DMS79 (cell line): ENCODE data around the gene MMP14.
A peak's percentile ranks its signal among the peaks of the same experiment; 100 is the strongest.
"Not testable (repeated sequence)": the region's sequence is repeated elsewhere in the genome, so short reads cannot be mapped to it uniquely, and the experiment has no call there.

Source experiments
- DNase-seq: peaks from one replicate; lab custom pipeline; 2025; lab: John Stamatoyannopoulos, UW

MMP14 gene

GRCh38 chr14:22814373-22814772, 22.0 kb upstream of the MMP14 start:
- DNase-seq: no peak

- peak; percentile 33 for DNase-seq
Observed at GRCh38 chr14:22814941-22815713, 21.3 kb upstream of the MMP14 start, which contains the start of gene SLC7A7. SLC7A7 (minus strand) TSS chr14:22815435; CDS start chr14:22813398, 2,037 bp downstream.

- no peak for DNase-seq
Observed at GRCh38 chr14:22819151-22819988, 17.0 kb upstream of the MMP14 start.

- no peak for DNase-seq
Observed at GRCh38 chr14:22820731-22821130, 15.7 kb upstream of the MMP14 start.

GRCh38 chr14:22821193-22822015, 15.0 kb upstream of the MMP14 start:
- DNase-seq: no peak

- no peak for DNase-seq
Observed at GRCh38 chr14:22822016-22822570, 14.3 kb upstream of the MMP14 start.

GRCh38 chr14:22822571-22823098, 13.8 kb upstream of the MMP14 start:
- DNase-seq: no peak

- no peak for DNase-seq
Observed at GRCh38 chr14:22824711-22825359, 11.6 kb upstream of the MMP14 start.

- not testable (repeated sequence) for DNase-seq
Observed at GRCh38 chr14:22829076-22829660, 7.2 kb upstream of the MMP14 start.

- DNase-seq: peak; percentile 93
Observed at GRCh38 chr14:22829661-22830442, 6.5 kb upstream of the MMP14 start, which contains the start of gene MRPL52. MRPL52 (plus strand) TSS chr14:22829887; CDS start chr14:22829913, 26 bp downstream.

GRCh38 chr14:22830443-22831010, 5.9 kb upstream of the MMP14 start:
- no peak for DNase-seq

- DNase-seq: no peak
Observed at GRCh38 chr14:22835505-22835904, 880 bp upstream of the MMP14 start.

- DNase-seq: peak; percentile 31
Observed at GRCh38 chr14:22837114-22837749, 847 bp downstream of the MMP14 start.

- DNase-seq: no peak
Observed at GRCh38 chr14:22837750-22838538, 1.6 kb downstream of the MMP14 start.

- no peak for DNase-seq
Observed at GRCh38 chr14:22838631-22839041, 2.3 kb downstream of the MMP14 start.

GRCh38 chr14:22839159-22839779, 2.9 kb downstream of the MMP14 start:
- no peak for DNase-seq

GRCh38 chr14:22841311-22841710, 4.9 kb downstream of the MMP14 start:
- DNase-seq: no peak

GRCh38 chr14:22841769-22842168, 5.4 kb downstream of the MMP14 start:
- no peak for DNase-seq
